Activated CD4-positive, alpha-beta memory T cell treated with anti-CD3 and anti-CD28 coated beads for 36 hours (primary cell): ENCODE measurements around the gene FOXN4. TPM values are rescaled to one million over a fixed set of nuclear protein-coding genes. Genes with fewer than 3 reads are reported as not detected.

Experiments
- CTCF ChIA-PET: fragments of 350-600 bp; sonication (Branson Sonifier 250); formaldehyde crosslinking; loops from one replicate; lab custom pipeline; 2021; ENCODE audit warnings: antibody characterized with exemption, inconsistent platforms; lab: Charles Lee
- POLR2A ChIA-PET: fragments of 350-600 bp; sonication (Branson Sonifier 250); formaldehyde crosslinking; loops from one replicate; lab custom pipeline; 2021; ENCODE audit warnings: antibody characterized with exemption; lab: Charles Lee
- DNase-seq: peaks from one replicate; pipeline ENCODE4 v3.0.0-alpha.2; 2020
- H3K27ac Mint-ChIP-seq: one replicate; pipeline ENCODE4 v1.8.0; 2021; ENCODE audit warnings: mixed read lengths
- H3K27me3 Mint-ChIP-seq: one replicate; pipeline ENCODE4 v1.8.0; 2021; ENCODE audit warnings: mixed read lengths
- H3K36me3 Mint-ChIP-seq: one replicate; pipeline ENCODE4 v1.8.0; 2021; ENCODE audit warnings: mixed read lengths
- H3K4me1 Mint-ChIP-seq: one replicate; pipeline ENCODE4 v1.8.0; 2021; ENCODE audit warnings: low read depth, mixed read lengths
- H3K4me3 Mint-ChIP-seq: one replicate; pipeline ENCODE4 v1.8.0; 2021; ENCODE audit warnings: mild to moderate bottlenecking, mixed read lengths
- H3K9me3 Mint-ChIP-seq: one replicate; pipeline ENCODE4 v1.8.0; 2021; ENCODE audit warnings: mixed read lengths
- intact Hi-C: fragments of 100-400 bp; cut with micrococcal nuclease; formaldehyde crosslinking; loops from one replicate; pipeline ENCODE4 v1.15.1; 2023
- total RNA-seq, 2 experiments: library from RNA; stranded (reverse); gene quantifications; one replicate each; pipeline ENCODE4 v1.2.3, GENCODE V29; 2021

Gene FOXN4
- total RNA-seq, 2 experiments from 2014 or later, result not detected

DNA sequence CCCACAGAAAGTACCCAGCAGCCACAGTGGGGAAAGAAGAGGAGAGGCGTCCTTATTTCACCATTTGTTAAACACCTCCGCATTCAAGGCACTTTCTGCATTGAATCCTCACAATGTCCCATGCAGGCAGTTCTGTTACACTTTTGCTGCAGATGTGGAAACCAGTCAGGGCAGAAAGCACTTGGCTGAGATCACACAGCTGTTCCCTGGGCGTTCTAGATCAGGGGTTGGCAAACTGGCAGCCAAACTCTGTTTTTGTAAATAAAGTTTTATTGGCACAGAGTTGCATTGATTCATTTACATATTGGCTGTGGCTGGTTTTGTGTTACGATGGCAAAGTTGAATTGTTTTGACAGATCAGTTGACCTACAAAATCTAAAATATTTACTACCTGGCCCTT lies 20.1 kb downstream of the FOXN4 start:
- Mint-ChIP-seq H3K4me1 (no peaks in the 10 kb centered on the region), H3K4me3 (no peak overlapping the region), H3K36me3 (no peaks in the 10 kb centered on the region), H3K27ac (no peak overlapping the region), H3K27me3 (peaks cover 15% of the 10 kb centered on the region), H3K9me3 (no peaks in the 10 kb centered on the region)
- ChIA-PET CTCF (no interaction called here), POLR2A (no interaction called here)
- no peak for DNase-seq
- intact Hi-C loops, result no loop called here

DNA sequence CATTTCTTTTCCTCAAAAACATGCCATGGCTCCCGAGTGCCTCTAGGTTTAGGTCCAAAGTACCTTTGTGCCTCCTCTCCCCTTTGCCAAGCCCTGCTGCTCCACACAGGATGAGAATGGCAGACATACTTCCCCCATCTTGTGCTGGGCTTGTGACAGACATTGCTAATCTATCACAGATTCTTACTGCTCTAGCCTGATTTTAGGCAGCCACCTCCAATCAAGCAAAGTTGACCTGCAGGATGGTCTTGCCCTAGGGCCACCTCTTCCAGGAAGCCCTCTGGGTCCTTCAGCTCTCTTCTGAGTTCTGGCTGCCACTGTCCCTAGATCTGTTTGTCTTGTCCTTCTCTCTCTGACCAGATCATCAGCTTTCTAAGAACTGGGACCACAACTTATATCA lies 20.5 kb downstream of the FOXN4 start:
- no peak for DNase-seq
- POLR2A ChIA-PET, result no interaction called here
- Mint-ChIP-seq H3K4me3 (no peak overlapping the region), H3K27me3 (peaks cover 12% of the 10 kb centered on the region), H3K27ac (no peak overlapping the region), H3K4me1 (no peaks in the 10 kb centered on the region), H3K36me3 (no peaks in the 10 kb centered on the region), H3K9me3 (no peaks in the 10 kb centered on the region)
- intact Hi-C loops, result no loop called here
- CTCF ChIA-PET, result no interaction called here

DNA sequence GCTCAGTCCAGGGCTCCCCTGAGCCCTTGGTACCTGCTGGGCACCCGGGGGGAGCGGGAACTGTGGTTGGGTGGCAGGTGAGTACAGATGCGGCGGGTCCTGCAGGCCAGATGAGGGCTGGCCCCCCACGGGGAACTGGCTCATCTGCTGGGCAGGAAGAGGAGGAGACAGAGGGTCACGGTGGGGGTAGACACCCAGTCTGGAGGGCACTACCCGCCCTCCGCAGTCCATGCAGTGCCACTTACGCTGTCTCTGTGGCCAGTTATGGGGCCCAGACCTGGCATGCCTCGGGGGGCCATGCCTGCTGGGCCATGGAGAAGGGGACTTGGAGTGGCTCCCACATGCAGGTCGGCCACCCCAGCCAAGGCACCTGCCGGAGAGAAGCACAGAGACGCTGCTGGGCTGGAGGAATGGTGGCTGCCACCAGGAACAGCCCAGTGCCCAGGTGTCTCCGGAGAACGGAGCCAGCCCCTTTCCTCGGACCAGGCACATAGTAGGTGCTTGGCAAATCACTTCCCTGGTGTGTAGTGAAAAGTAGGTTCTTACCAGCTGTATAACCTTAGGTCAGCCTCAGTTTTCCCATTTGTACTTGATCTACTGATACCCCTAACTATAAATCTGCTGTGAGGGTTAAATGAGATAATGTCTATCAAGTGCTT lies 21.1 kb downstream of the FOXN4 start:
- Mint-ChIP-seq H3K9me3 (no peaks in the 10 kb centered on the region), H3K4me3 (no peak overlapping the region), H3K27me3 (peaks cover 10% of the 10 kb centered on the region), H3K36me3 (no peaks in the 10 kb centered on the region), H3K27ac (no peak overlapping the region), H3K4me1 (no peaks in the 10 kb centered on the region)
- intact Hi-C loops, result no loop called here
- ChIA-PET POLR2A (no interaction called here), CTCF (no interaction called here)
- DNase-seq, result no peak

DNA sequence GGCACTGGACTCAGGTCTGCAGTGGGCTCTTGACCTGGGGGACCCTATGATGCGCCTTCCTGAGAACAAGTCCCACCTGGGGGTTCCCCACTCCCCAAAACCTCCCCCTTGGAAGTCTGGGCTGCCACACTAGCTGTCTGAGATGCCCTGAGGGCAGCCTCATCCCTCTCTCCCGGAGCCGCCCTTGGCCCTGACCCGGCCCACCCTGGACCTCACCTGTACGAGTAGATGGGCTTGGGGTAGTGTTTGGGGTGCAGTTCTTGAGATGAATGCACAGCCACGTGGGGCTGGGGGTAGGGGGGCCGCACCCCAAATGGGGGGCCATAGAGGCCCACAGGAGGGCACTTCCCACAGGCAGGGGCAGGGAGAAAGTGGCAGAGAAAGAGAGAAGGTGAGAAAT lies 21.9 kb downstream of the FOXN4 start:
- Mint-ChIP-seq H3K9me3 (no peaks in the 10 kb centered on the region), H3K4me1 (no peaks in the 10 kb centered on the region), H3K4me3 (no peak overlapping the region), H3K27ac (no peak overlapping the region), H3K36me3 (no peaks in the 10 kb centered on the region), H3K27me3 (peaks cover 7% of the 10 kb centered on the region)
- POLR2A ChIA-PET, result no interaction called here
- no peak for DNase-seq
- CTCF ChIA-PET, result no interaction called here
- intact Hi-C loops, result no loop called here

- POLR2A ChIA-PET, result no interaction called here
- no peaks in the 10 kb centered on the region for H3K9me3 Mint-ChIP-seq
- peaks cover 7% of the 10 kb centered on the region for H3K27me3 Mint-ChIP-seq
- no peaks in the 10 kb centered on the region for H3K4me1 Mint-ChIP-seq
- CTCF ChIA-PET, result no interaction called here
- no peaks in the 10 kb centered on the region for H3K36me3 Mint-ChIP-seq
- intact Hi-C loops, result no loop called here
- no peak for DNase-seq
- H3K4me3 Mint-ChIP-seq, result no peak overlapping the region
- H3K27ac Mint-ChIP-seq, result no peak overlapping the region
Measured at GRCh38 chr12:109286652-109287051, 22.4 kb downstream of the FOXN4 start.

- ChIA-PET POLR2A (no interaction called here), CTCF (no interaction called here)
- intact Hi-C loops, result no loop called here
- peaks cover 6% of the 10 kb centered on the region for H3K27me3 Mint-ChIP-seq
- H3K4me3 Mint-ChIP-seq, result no peak overlapping the region
- DNase-seq, result no peak
- H3K4me1 Mint-ChIP-seq, result no peaks in the 10 kb centered on the region
- H3K9me3 Mint-ChIP-seq, result no peaks in the 10 kb centered on the region
- no peaks in the 10 kb centered on the region for H3K36me3 Mint-ChIP-seq
- no peak overlapping the region for H3K27ac Mint-ChIP-seq
Measured at GRCh38 chr12:109286252-109286651, 22.8 kb downstream of the FOXN4 start.

DNA sequence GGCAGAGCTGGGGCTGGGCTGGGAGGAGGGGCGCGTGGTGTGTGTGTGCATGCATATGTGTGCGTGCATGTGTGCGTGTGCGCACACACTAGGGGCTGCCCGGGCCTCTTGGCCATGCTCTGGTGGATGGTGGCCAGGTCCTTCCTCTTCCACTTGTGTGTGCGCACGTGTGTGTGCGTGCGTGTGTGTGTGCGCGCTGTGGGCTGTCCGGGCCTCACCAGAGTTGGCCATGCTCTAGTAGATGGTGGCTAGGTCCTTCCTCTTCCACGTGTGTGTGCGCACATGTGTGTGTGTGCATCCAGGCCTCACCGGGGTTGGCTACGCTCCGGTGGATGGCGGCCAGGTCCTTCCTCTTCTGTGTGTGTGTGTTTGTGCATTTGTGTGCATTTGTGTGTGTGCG lies 24.7 kb downstream of the FOXN4 start:
- Mint-ChIP-seq H3K9me3 (no peaks in the 10 kb centered on the region), H3K4me3 (no peak overlapping the region), H3K36me3 (no peaks in the 10 kb centered on the region), H3K27ac (no peak overlapping the region), H3K27me3 (peaks cover 2% of the 10 kb centered on the region), H3K4me1 (no peaks in the 10 kb centered on the region)
- intact Hi-C loops, result no loop called here
- no peak for DNase-seq
- CTCF ChIA-PET, result no interaction called here
- POLR2A ChIA-PET, result no interaction called here

GRCh38 chr12:109281452-109281851 lies 27.6 kb downstream of the FOXN4 start:
- intact Hi-C loops, result no loop called here
- Mint-ChIP-seq H3K9me3 (no peaks in the 10 kb centered on the region), H3K36me3 (no peaks in the 10 kb centered on the region), H3K27ac (no peak overlapping the region), H3K4me1 (no peaks in the 10 kb centered on the region), H3K4me3 (no peak overlapping the region), H3K27me3 (peaks cover 2% of the 10 kb centered on the region)
- POLR2A ChIA-PET, result no interaction called here
- CTCF ChIA-PET, result no interaction called here
- DNase-seq, result no peak

GRCh38 chr12:109279525-109279924 lies 29.6 kb downstream of the FOXN4 start:
- CTCF ChIA-PET, result interaction anchor here (1.3 kb wide), 1 partner anchor 114 kb away, joined by 3 read pairs; no protein-coding TSS in a partner anchor
- H3K4me3 Mint-ChIP-seq, result no peak overlapping the region
- H3K27me3 Mint-ChIP-seq, result peaks cover 2% of the 10 kb centered on the region
- POLR2A ChIA-PET, result no interaction called here
- H3K9me3 Mint-ChIP-seq, result no peaks in the 10 kb centered on the region
- no peaks in the 10 kb centered on the region for H3K36me3 Mint-ChIP-seq
- H3K4me1 Mint-ChIP-seq, result no peaks in the 10 kb centered on the region
- intact Hi-C loops, result no loop called here
- no peak overlapping the region for H3K27ac Mint-ChIP-seq
- DNase-seq, result no peak

GRCh38 chr12:109278912-109279311 lies 30.2 kb downstream of the FOXN4 start:
- no peaks in the 10 kb centered on the region for H3K9me3 Mint-ChIP-seq
- intact Hi-C loops, result no loop called here
- peaks cover 2% of the 10 kb centered on the region for H3K27me3 Mint-ChIP-seq
- ChIA-PET POLR2A (no interaction called here), CTCF (no interaction called here)
- H3K27ac Mint-ChIP-seq, result no peak overlapping the region
- H3K4me3 Mint-ChIP-seq, result no peak overlapping the region
- H3K4me1 Mint-ChIP-seq, result no peaks in the 10 kb centered on the region
- DNase-seq, result no peak
- H3K36me3 Mint-ChIP-seq, result no peaks in the 10 kb centered on the region

DNA sequence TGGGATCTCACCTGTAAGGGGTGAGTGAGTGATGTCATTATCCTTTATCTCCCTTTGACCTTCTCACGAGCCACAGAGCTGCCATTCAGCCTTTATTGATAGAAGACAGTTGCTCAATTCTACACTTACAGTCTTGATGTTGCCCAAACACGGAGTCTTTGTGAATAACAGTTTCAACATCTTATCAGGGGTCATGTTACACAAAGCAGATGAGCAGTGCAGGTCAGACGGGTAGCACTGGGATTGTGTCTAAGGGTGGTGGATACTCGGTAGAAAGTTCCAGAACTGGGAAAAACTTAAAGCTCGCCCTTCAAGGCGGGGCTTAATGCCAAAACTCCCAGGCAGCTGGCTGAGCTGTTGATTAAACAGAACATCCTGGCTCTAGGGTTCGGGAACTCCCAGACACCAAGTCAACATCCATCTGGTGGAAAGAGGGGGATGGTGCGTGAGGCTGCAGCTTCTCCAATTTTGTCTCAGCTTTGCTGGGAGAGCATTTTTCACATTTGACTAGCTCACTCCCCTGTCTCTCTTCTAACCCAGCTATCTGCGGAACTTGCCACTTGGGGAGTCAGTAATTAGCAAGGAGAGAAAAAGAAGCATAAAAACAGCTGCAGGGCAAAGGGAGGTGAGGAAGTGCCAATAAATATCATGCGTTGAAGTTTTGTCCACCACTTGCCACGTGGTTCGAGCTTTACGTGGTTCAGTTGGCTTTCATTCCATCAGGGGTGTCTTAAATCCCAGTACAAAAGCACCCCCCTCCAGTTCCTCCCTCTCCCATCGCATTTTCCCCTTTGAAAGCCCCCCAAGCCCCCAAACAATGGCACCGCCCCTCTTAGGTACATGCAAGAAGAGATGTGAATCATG lies 31.0 kb downstream of the FOXN4 start:
- intact Hi-C loops, result no loop called here
- H3K4me3 Mint-ChIP-seq, result no peak overlapping the region
- ChIA-PET CTCF (no interaction called here), POLR2A (no interaction called here)
- H3K36me3 Mint-ChIP-seq, result no peaks in the 10 kb centered on the region
- H3K27ac Mint-ChIP-seq, result no peak overlapping the region
- no peak for DNase-seq
- H3K27me3 Mint-ChIP-seq, result peaks cover 2% of the 10 kb centered on the region
- H3K4me1 Mint-ChIP-seq, result no peaks in the 10 kb centered on the region
- H3K9me3 Mint-ChIP-seq, result no peaks in the 10 kb centered on the region

- POLR2A ChIA-PET, result no interaction called here
- intact Hi-C loops, result no loop called here
- no peak overlapping the region for H3K4me3 Mint-ChIP-seq
- H3K27me3 Mint-ChIP-seq, result peaks cover 2% of the 10 kb centered on the region
- no peaks in the 10 kb centered on the region for H3K4me1 Mint-ChIP-seq
- DNase-seq, result no peak
- H3K36me3 Mint-ChIP-seq, result no peaks in the 10 kb centered on the region
- no peak overlapping the region for H3K27ac Mint-ChIP-seq
- CTCF ChIA-PET, result no interaction called here
- no peaks in the 10 kb centered on the region for H3K9me3 Mint-ChIP-seq
Measured at GRCh38 chr12:109277255-109277898, 31.7 kb downstream of the FOXN4 start.
